Coronary artery (tissue), 2 donors: Measurements from ENCODE around the gene MBD3L4.

Experiments used
- DNase-seq: peaks from one replicate; pipeline ENCODE4 v3.0.0-alpha.2; 2017; ENCODE audit warnings: low spot score
- H3K27ac ChIP-seq, 2 donors: fragments of 200-600 bp; sonication (generic); one replicate each; pipeline ENCODE4 v1.5.1; 2016 to 2019
- H3K4me3 ChIP-seq: fragments of 200-600 bp; sonication (generic); 2 replicates; pipeline ENCODE4 v1.5.1; 2016; ENCODE audit warnings: mild to moderate bottlenecking, moderate library complexity
- CTCF ChIP-seq: fragments of 200-600 bp; sonication (generic); IDR thresholded peaks from one replicate; pipeline ENCODE4 v1.5.1; 2019; ENCODE audit warnings: antibody characterized with exemption

The MBD3L4 gene

DNA sequence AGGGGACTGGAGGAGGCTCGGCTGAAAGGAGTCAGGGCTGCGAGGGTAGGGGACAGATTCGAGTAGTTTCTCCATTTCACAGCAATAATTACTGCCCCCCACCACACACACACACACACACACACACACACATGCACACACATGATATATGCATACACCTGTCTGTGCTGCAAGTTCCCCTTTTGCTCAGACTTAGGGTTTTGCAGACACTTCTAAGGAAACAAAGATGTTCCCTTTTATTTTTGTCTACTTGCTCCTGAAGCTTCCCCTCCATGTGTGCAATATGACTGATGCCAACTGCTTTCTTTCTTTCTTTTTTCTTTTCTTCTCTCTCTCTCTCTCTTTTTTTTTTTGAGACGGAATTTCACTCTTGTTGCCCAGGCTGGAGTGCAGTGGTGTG lies 32.1 kb downstream of the MBD3L4 start:
- H3K27ac ChIP-seq: no peak overlapping the region
- no peak for TF ChIP-seq CTCF
- DNase-seq: no peak
- H3K4me3 ChIP-seq: no peak overlapping the region

DNA sequence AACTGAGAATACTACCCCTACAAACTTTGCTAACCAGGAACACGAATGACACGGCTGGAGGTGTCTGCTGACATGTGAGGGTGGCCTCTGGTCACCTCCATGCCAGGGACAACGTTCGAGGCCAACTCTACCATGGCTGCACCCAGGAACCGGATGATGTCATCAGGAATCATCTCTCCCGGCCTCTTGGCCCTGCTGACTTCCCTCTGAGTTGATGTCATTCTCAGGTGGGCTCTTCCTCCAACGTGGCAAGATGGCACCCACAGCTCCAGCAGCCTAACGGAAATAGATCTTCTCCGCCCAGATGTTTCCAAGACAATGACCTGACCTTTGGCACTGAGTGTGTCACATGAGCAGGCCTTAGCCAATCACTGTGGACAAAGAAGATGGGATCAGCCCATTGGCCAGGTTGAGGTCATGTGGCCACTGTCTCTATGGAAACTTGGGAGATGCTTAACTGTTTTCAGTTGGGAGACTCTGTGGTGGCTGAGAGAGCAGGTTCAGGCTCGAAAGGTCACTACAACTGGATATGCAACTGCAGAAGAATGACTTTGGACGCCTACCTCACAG lies 33.8 kb downstream of the MBD3L4 start:
- no peak for TF ChIP-seq CTCF
- no peak overlapping the region for H3K27ac ChIP-seq
- DNase-seq: no peak
- H3K4me3 ChIP-seq: no peak overlapping the region

- no peak overlapping the region for H3K27ac ChIP-seq
Observed at GRCh38 chr19:7004313-7004931, 35.6 kb downstream of the MBD3L4 start.

DNA sequence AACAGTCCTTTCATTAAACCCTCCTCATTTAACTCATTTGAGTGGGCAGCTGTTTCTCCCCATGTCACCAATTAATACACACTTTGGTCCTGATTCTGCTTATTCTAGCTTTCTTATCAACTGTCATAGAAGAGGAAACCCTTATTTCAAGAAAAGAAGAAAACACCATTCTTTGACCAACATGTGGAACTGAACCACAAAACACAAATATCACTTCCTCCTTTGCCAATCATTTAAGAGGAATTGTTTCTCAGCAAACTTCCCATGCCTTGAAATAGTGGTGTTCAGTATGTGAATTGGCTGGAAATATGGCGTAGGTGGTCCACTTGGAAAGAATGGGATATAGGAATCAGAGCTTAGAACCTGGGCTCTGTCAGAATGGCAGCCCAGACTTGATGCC lies 39.2 kb downstream of the MBD3L4 start:
- no peak for TF ChIP-seq CTCF
- H3K4me3 ChIP-seq: no peak overlapping the region
- no peak overlapping the region for H3K27ac ChIP-seq
- no peak for DNase-seq

More at GRCh38 chr19:7004313-7004931, 35.6 kb downstream of the MBD3L4 start:
- no peak overlapping the region for H3K4me3 ChIP-seq
- no peak for DNase-seq
- no peak for TF ChIP-seq CTCF

DNA sequence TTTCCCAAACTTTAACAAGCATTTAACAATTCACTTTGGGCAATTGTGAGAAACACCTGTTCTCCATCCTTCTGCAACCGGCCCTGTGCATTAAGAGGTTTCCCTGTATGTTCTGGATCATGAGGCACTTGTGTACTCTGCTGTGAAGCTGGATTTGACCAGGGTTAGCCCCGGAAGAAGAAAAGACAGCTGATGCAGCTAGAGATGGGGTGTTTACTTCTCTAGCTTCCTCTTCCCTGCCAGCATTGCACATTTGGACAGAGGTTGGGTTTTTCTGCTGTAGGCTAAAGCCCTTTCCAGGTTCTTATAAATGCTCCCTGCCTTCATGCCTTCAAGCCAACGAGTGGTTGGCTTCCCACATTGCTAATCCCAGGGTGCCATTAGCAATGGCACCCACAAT lies 39.6 kb downstream of the MBD3L4 start:
- Histone ChIP-seq H3K27ac (no peak overlapping the region), H3K4me3 (no peak overlapping the region)
- TF ChIP-seq CTCF: no peak
- DNase-seq: no peak

GRCh38 chr19:6999933-7000332 lies 40.0 kb downstream of the MBD3L4 start:
- no peak for DNase-seq
- H3K4me3 ChIP-seq: no peak overlapping the region
- no peak overlapping the region for H3K27ac ChIP-seq
- TF ChIP-seq CTCF: no peak
